H1 (cell line): ENCODE results near the gene PRKN. TPM values are rescaled to one million over a fixed set of nuclear protein-coding genes. Genes with fewer than 3 reads are reported as not detected.

Experiments used
- CTCF ChIA-PET: fragments of 300-600 bp; sonication (Branson Sonifier 250); formaldehyde crosslinking; loops from one replicate; lab custom pipeline; 2021; ENCODE audit not compliant: partially characterized antibody; lab: Charles Lee
- POLR2A ChIA-PET: fragments of 300-600 bp; sonication (Branson Sonifier 250); formaldehyde crosslinking; loops from one replicate; lab custom pipeline; 2021; ENCODE audit warnings: inconsistent platforms; ENCODE audit not compliant: partially characterized antibody; lab: Charles Lee
- DNase-seq, 2 experiments: peaks; one replicate each; pipeline versions ENCODE4 v3.0.0 to v3.0.0-alpha.2; 2010 to 2022; ENCODE audit warnings: low spot score in 2 of 2, low read depth in 1 of 2, mixed read lengths in 1 of 2
- FAIRE-seq: peaks from 2 replicates; lab custom pipeline; 2011; peaks lifted over from hg19 to GRCh38; lab: Jason Lieb, UNC
- H2AFZ ChIP-seq: 2 replicates; pipeline ENCODE4 v1.8.1; 2012; ENCODE audit warnings: low read length, inconsistent platforms
- H2AK5ac ChIP-seq: 2 replicates; pipeline ENCODE4 v1.6.1; 2013; ENCODE audit warnings: low read depth, low read length
- H2BK120ac ChIP-seq: replicated peaks from 2 replicates; pipeline ENCODE3; 2013; ENCODE audit warnings: low read depth, low read length, inconsistent platforms
- H2BK12ac ChIP-seq: 2 replicates; pipeline ENCODE4 v1.6.1; 2013; ENCODE audit warnings: low read depth, low read length
- H2BK15ac ChIP-seq: 2 replicates; pipeline ENCODE4 v1.6.1; 2013; ENCODE audit warnings: low read length
- H2BK20ac ChIP-seq: 2 replicates; pipeline ENCODE4 v1.6.1; 2013; ENCODE audit warnings: low read length
- H2BK5ac ChIP-seq: 2 replicates; pipeline ENCODE4 v1.6.1; 2013; ENCODE audit warnings: low read depth, low read length
- H3K14ac ChIP-seq: 2 replicates; pipeline ENCODE4 v1.6.1; 2013; ENCODE audit warnings: inconsistent platforms; ENCODE audit not compliant: insufficient read length
- H3K18ac ChIP-seq: 2 replicates; pipeline ENCODE4 v1.6.1; 2013; ENCODE audit warnings: low read length; ENCODE audit errors: extremely low read depth
- H3K23ac ChIP-seq: 2 replicates; pipeline ENCODE4 v1.6.1; 2013; ENCODE audit warnings: inconsistent platforms; ENCODE audit not compliant: insufficient read length
- H3K23me2 ChIP-seq: 2 replicates; pipeline ENCODE4 v1.6.1; 2013; ENCODE audit warnings: low read depth, low read length
- H3K27ac ChIP-seq: 2 replicates; pipeline ENCODE4 v1.6.1; 2011; ENCODE audit warnings: low read depth, low read length, inconsistent platforms
- H3K27me3 ChIP-seq, 4 experiments: replicated peaks in 1 of 4; 1 replicate in 1 of 4; 2 replicates in 3 of 4; pipeline versions ENCODE4 v1.6.1 to v1.8.1; 2011 to 2013; ENCODE audit warnings: low read length in 3 of 4, mild to moderate bottlenecking in 3 of 4, inconsistent platforms in 2 of 4, mixed read lengths in 2 of 4, moderate library complexity in 1 of 4; ENCODE audit not compliant: control insufficient read depth in 3 of 4, insufficient read depth in 3 of 4; ENCODE audit errors: extremely low read depth in 1 of 4
- H3K36me3 ChIP-seq, 4 experiments: 2 replicates each; pipeline versions ENCODE4 v1.6.1 to v1.8.1; 2011 to 2013; ENCODE audit warnings: mild to moderate bottlenecking in 4 of 4, low read length in 3 of 4, moderate library complexity in 2 of 4, control low read depth in 1 of 4, inconsistent platforms in 1 of 4; ENCODE audit not compliant: insufficient read depth in 4 of 4, control insufficient read depth in 2 of 4
- H3K4ac ChIP-seq: replicated peaks from 2 replicates; pipeline ENCODE3; 2013; ENCODE audit warnings: low read length, low read depth, mixed read lengths, inconsistent platforms; ENCODE audit not compliant: insufficient read length
- H3K4me1 ChIP-seq, 4 experiments: replicated peaks in 1 of 4; 1 replicate in 1 of 4; 2 replicates in 3 of 4; pipeline versions ENCODE4 v1.6.1 to v1.8.1; 2011 to 2013; ENCODE audit warnings: low read length in 3 of 4, inconsistent platforms in 2 of 4, mixed read lengths in 1 of 4; ENCODE audit not compliant: insufficient read depth in 4 of 4, control insufficient read depth in 3 of 4
- H3K4me2 ChIP-seq, 2 experiments: 2 replicates each; pipeline versions ENCODE4 v1.6.1 to v1.8.1; 2011 to 2013; ENCODE audit warnings: low read depth in 2 of 2, low read length in 2 of 2, control low read depth in 1 of 2, inconsistent platforms in 1 of 2, mild to moderate bottlenecking in 1 of 2; ENCODE audit not compliant: insufficient read depth in 1 of 2
- H3K4me3 ChIP-seq, 4 experiments: fragments of 200-600, 300-600 bp in 1 of 4; sonication (generic), shearing (Covaris generic), sonication (Bioruptor Twin) in 1 of 4; 2 replicates each; pipeline versions ENCODE4 v1.5.1 to v1.8.1; 2011 to 2016; ENCODE audit warnings: low read length in 4 of 4, low read depth in 3 of 4, control low read depth in 2 of 4, inconsistent platforms in 2 of 4, mild to moderate bottlenecking in 2 of 4, mixed read lengths in 1 of 4, moderate library complexity in 1 of 4; ENCODE audit not compliant: insufficient read depth in 2 of 4; ENCODE audit errors: extremely low read depth in 1 of 4
- H3K56ac ChIP-seq: replicated peaks from 2 replicates; pipeline ENCODE3; 2013; ENCODE audit warnings: low read depth, mild to moderate bottlenecking, mixed read lengths, low read length, inconsistent platforms; ENCODE audit not compliant: insufficient read length
- H3K79me1 ChIP-seq: 2 replicates; pipeline ENCODE4 v1.6.1; 2013; ENCODE audit warnings: low read depth, low read length, control low read depth
- H3K79me2 ChIP-seq, 2 experiments: 2 replicates each; pipeline versions ENCODE4 v1.6.1 to v1.8.1; 2012 to 2013; ENCODE audit warnings: low read length in 2 of 2, mild to moderate bottlenecking in 2 of 2, inconsistent platforms in 1 of 2; ENCODE audit not compliant: insufficient read depth in 2 of 2, control insufficient read depth in 1 of 2
- H3K9ac ChIP-seq, 4 experiments: replicated peaks in 1 of 4; 1 replicate in 1 of 4; 2 replicates in 3 of 4; pipeline versions ENCODE4 v1.6.1 to v1.8.1; 2011 to 2013; ENCODE audit warnings: low read depth in 3 of 4, low read length in 3 of 4, control low read depth in 2 of 4, mild to moderate bottlenecking in 2 of 4, moderate library complexity in 2 of 4, inconsistent platforms in 1 of 4; ENCODE audit errors: extremely low read depth in 1 of 4
- H3K9me3 ChIP-seq, 2 experiments: 2 replicates each; pipeline versions ENCODE4 v1.6.1 to v1.8.1; 2012 to 2013; ENCODE audit warnings: mild to moderate bottlenecking in 2 of 2, moderate library complexity in 2 of 2, control low read depth in 1 of 2, inconsistent platforms in 1 of 2, low read depth in 1 of 2, low read length in 1 of 2, mixed read lengths in 1 of 2; ENCODE audit not compliant: insufficient read depth in 2 of 2
- H4K20me1 ChIP-seq, 2 experiments: replicated peaks in 1 of 2; 2 replicates each; pipeline versions ENCODE3 to v1.8.1; 2011 to 2013; ENCODE audit warnings: inconsistent platforms in 2 of 2, low read length in 2 of 2, mild to moderate bottlenecking in 1 of 2; ENCODE audit not compliant: insufficient read depth in 2 of 2, control insufficient read depth in 1 of 2
- H4K5ac ChIP-seq: 2 replicates; pipeline ENCODE4 v1.6.1; 2013; ENCODE audit warnings: low read length, low read depth, mixed read lengths, inconsistent platforms; ENCODE audit not compliant: insufficient read length
- H4K8ac ChIP-seq: 2 replicates; pipeline ENCODE4 v1.8.0; 2013; ENCODE audit warnings: mild to moderate bottlenecking, moderate library complexity, low read length, inconsistent platforms; ENCODE audit not compliant: insufficient read depth; ENCODE audit errors: extremely low read depth
- H4K91ac ChIP-seq: replicated peaks from 2 replicates; pipeline ENCODE3; 2013; ENCODE audit warnings: low read length, mixed read lengths, inconsistent platforms; ENCODE audit not compliant: insufficient read length
- ATF2 ChIP-seq: IDR thresholded peaks from 2 replicates; pipeline ENCODE4 v1.6.1; 2012; ENCODE audit warnings: low read length, inconsistent platforms
- E2F6 ChIP-seq: IDR thresholded peaks from 2 replicates; pipeline ENCODE4 v1.6.1; 2012; ENCODE audit warnings: inconsistent platforms
- NANOG ChIP-seq: IDR thresholded peaks from 2 replicates; pipeline ENCODE4 v1.6.1; 2011; ENCODE audit warnings: low read length, low read depth, mild to moderate bottlenecking, inconsistent platforms; ENCODE audit not compliant: insufficient read depth, poor library complexity, severe bottlenecking
- SAP30 ChIP-seq: fragments of 300-600 bp; sonication (generic); IDR thresholded peaks from 2 replicates; pipeline ENCODE4 v1.7.1; 2012; ENCODE audit warnings: low read length, moderate library complexity, mild to moderate bottlenecking, inconsistent platforms; ENCODE audit not compliant: insufficient read depth, insufficient replicate concordance
- SIN3A ChIP-seq, 2 experiments: IDR thresholded peaks in 1 of 2; conservative IDR thresholded peaks in 1 of 2; 2 replicates each; pipeline ENCODE4 v1.6.1; 2011 to 2012; ENCODE audit warnings: low read length in 2 of 2, improper control_type of control experiment in 1 of 2, low read depth in 1 of 2, mild to moderate bottlenecking in 1 of 2
- SIX5 ChIP-seq: IDR thresholded peaks from 2 replicates; pipeline ENCODE4 v1.6.1; 2011; ENCODE audit warnings: mild to moderate bottlenecking, low read depth, low read length
- TAF1 ChIP-seq: IDR thresholded peaks from 2 replicates; pipeline ENCODE4 v1.6.1; 2011; ENCODE audit warnings: mild to moderate bottlenecking, low read depth, low read length
- WGBS, 2 experiments: shearing (Covaris generic) in 1 of 2; methylation state at CpG; one replicate each; pipeline versions ENCODE4 v1.1.6 to v1.1.7; 2013 to 2015; ENCODE audit warnings: low lambda C conversion rate in 2 of 2, mixed read lengths in 2 of 2, inconsistent platforms in 1 of 2, low coverage in 1 of 2, missing lambda C conversion rate in 1 of 2; ENCODE audit not compliant: insufficient replicate concordance in 2 of 2, insufficient coverage in 1 of 2, insufficient read length in 1 of 2; ENCODE audit errors: extremely low coverage in 1 of 2, missing lambda C conversion rate in 1 of 2; 5-methylcytosine and 5-hydroxymethylcytosine counted together
- polyA plus RNA-seq, 7 experiments: library from polyadenylated mRNA; depleted of rRNA in 3 of 7; stranded (reverse) in 5 of 7; unstranded in 2 of 7; fragments of >200 nt in 5 of 7; fragments of 200-250 nt in 2 of 7; gene quantifications; 1 replicate in 5 of 7; 2 replicates in 1 of 7; 4 replicates in 1 of 7; pipeline versions ENCODE4 v1.2.1 to v1.2.3, GENCODE V29; 2011 to 2013; ENCODE audit warnings: missing spikeins in 2 of 7, mixed read lengths in 2 of 7
- total RNA-seq: library from RNA; stranded (reverse); fragmentation: NEBNext Ultra II Directional; extraction: Animal tissue kit (Norgen Biotek cat#: 25700); gene quantifications from 2 replicates; pipeline ENCODE4 v1.2.1, GENCODE V29; 2021
- TF ChIP-seq, protein P1 (sequence below), 3 experiments: IDR thresholded peaks; 1 replicate in 2 of 3; 2 replicates in 1 of 3; pipeline versions ENCODE4 v1.5.1 to v1.6.1; 2011; ENCODE audit warnings: low read length in 3 of 3, mild to moderate bottlenecking in 3 of 3, inconsistent platforms in 2 of 3, low read depth in 1 of 3, moderate library complexity in 1 of 3; ENCODE audit not compliant: insufficient read depth in 1 of 3; ENCODE audit errors: control extremely low read depth in 1 of 3

Gene PRKN
- total and polyA plus RNA-seq, 2 of the 8 experiments (the other 6 are each of a cell fraction or from before 2014, with no cell fraction given) = 0.13 to 0.29 TPM

- H3K79me1 ChIP-seq = no peaks in the 10 kb centered on the region; the same call in 1 of the 2 replicates
- no peak overlapping the region for H2AFZ ChIP-seq
- H2BK20ac ChIP-seq = no peak overlapping the region
- H2BK5ac ChIP-seq = no peak overlapping the region
- H2AK5ac ChIP-seq = no peak overlapping the region
- H4K20me1 ChIP-seq = no peaks in the 10 kb centered on the region
- no peak overlapping the region for H4K91ac ChIP-seq
- H4K8ac ChIP-seq = no peak overlapping the region
- H3K9ac ChIP-seq = no peak overlapping the region
- H3K27ac ChIP-seq = no peak overlapping the region
- H3K4me2 ChIP-seq = no peak overlapping the region
- FAIRE-seq (no peak), DNase-seq (no peak)
- H3K36me3 ChIP-seq = no peaks in the 10 kb centered on the region
- H3K14ac ChIP-seq = no peak overlapping the region
- H3K4ac ChIP-seq = no peak overlapping the region
- ChIA-PET CTCF (no interaction called here), POLR2A (no interaction called here)
- no peak overlapping the region for H3K4me3 ChIP-seq
- no peaks in the 10 kb centered on the region for H3K27me3 ChIP-seq
- no peaks in the 10 kb centered on the region for H3K4me1 ChIP-seq
- no peaks in the 10 kb centered on the region for H3K23me2 ChIP-seq
- WGBS, 2 experiments = 81% methylated on average over 4 of the region's 4 CpGs; no CpG with 5 or more reads in 1 of the 2 experiments
- H2BK12ac ChIP-seq = no peak overlapping the region
- H3K18ac ChIP-seq = no peak overlapping the region
- H3K79me2 ChIP-seq = no peaks in the 10 kb centered on the region
- H4K5ac ChIP-seq = no peak overlapping the region
- H3K9me3 ChIP-seq = no peaks in the 10 kb centered on the region
- no peak overlapping the region for H2BK120ac ChIP-seq
- no peak overlapping the region for H3K23ac ChIP-seq
- no peak overlapping the region for H3K56ac ChIP-seq
- H2BK15ac ChIP-seq = no peak overlapping the region
- no peak for TF ChIP-seq SIN3A (conservative IDR thresholded peaks at IDR 0.05 in 1 of 2, IDR thresholded peaks at IDR 0.05 in 1 of 2; ENCODE audit: low read depth in 1 of 2, low read length in 2 of 2)
- TF ChIP-seq NANOG = no peak
- no peak for TF ChIP-seq TAF1
- no peak for TF ChIP-seq ATF2
- TF ChIP-seq E2F6 = no peak
- no peak for TF ChIP-seq SIX5
- TF ChIP-seq, protein P1, sequence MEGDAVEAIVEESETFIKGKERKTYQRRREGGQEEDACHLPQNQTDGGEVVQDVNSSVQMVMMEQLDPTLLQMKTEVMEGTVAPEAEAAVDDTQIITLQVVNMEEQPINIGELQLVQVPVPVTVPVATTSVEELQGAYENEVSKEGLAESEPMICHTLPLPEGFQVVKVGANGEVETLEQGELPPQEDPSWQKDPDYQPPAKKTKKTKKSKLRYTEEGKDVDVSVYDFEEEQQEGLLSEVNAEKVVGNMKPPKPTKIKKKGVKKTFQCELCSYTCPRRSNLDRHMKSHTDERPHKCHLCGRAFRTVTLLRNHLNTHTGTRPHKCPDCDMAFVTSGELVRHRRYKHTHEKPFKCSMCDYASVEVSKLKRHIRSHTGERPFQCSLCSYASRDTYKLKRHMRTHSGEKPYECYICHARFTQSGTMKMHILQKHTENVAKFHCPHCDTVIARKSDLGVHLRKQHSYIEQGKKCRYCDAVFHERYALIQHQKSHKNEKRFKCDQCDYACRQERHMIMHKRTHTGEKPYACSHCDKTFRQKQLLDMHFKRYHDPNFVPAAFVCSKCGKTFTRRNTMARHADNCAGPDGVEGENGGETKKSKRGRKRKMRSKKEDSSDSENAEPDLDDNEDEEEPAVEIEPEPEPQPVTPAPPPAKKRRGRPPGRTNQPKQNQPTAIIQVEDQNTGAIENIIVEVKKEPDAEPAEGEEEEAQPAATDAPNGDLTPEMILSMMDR (IDR thresholded peaks at IDR 0.05; ENCODE audit: control extremely low read depth in 1 of 3, insufficient read depth in 1 of 3, low read depth in 1 of 3, low read length in 3 of 3) = no peak
- TF ChIP-seq SAP30 = no peak
These were observed 433.5 kb downstream of the PRKN start for GRCh38 chr6:162294029-162294428.
